ENCODE data around the gene TES.
"Not testable (repeated sequence)": the region's sequence is repeated elsewhere in the genome, so short reads cannot be mapped to it uniquely, and the experiment has no call there.

Gene TES

GRCh38 chr7:116224492-116225098 is 14.3 kb downstream of the TES start:
- DNase-seq, result no peak

GRCh38 chr7:116225860-116226259 is 15.5 kb downstream of the TES start:
- DNase-seq, result no peak

GRCh38 chr7:116226664-116227063 is 16.3 kb downstream of the TES start:
- DNase-seq, result no peak

GRCh38 chr7:116227678-116228239 is 17.4 kb downstream of the TES start:
- DNase-seq, result no peak

- DNase-seq, result no peak
These were observed 17.9 kb downstream of the TES start for GRCh38 chr7:116228241-116228640.

- DNase-seq, result no peak
These were observed 19.0 kb downstream of the TES start for GRCh38 chr7:116229366-116229765.

- DNase-seq, result no peak
These were observed 20.1 kb downstream of the TES start for GRCh38 chr7:116230191-116231005.

GRCh38 chr7:116231543-116231942 is 21.2 kb downstream of the TES start:
- no peak for DNase-seq

- no peak for DNase-seq
These were observed 21.6 kb downstream of the TES start for GRCh38 chr7:116231949-116232348.

GRCh38 chr7:116232350-116232749 is 22.0 kb downstream of the TES start:
- no peak for DNase-seq

- DNase-seq, result no peak
These were observed 22.6 kb downstream of the TES start for GRCh38 chr7:116232920-116233319.

- DNase-seq, result no peak
These were observed 24.3 kb downstream of the TES start for GRCh38 chr7:116234517-116235200.

- DNase-seq, result no peak
These were observed 25.0 kb downstream of the TES start for GRCh38 chr7:116235380-116235779.

- DNase-seq, result no peak
These were observed 25.8 kb downstream of the TES start for GRCh38 chr7:116236020-116236630.

GRCh38 chr7:116239020-116239419 is 28.7 kb downstream of the TES start:
- DNase-seq, result no peak

GRCh38 chr7:116239434-116239833 is 29.1 kb downstream of the TES start:
- DNase-seq, result no peak

- DNase-seq, result no peak
These were observed 29.8 kb downstream of the TES start for GRCh38 chr7:116240024-116240668.

- DNase-seq, result no peak
These were observed 31.0 kb downstream of the TES start for GRCh38 chr7:116241291-116241690.

GRCh38 chr7:116242178-116242577 is 31.8 kb downstream of the TES start:
- no peak for DNase-seq

GRCh38 chr7:116242759-116243158 is 32.4 kb downstream of the TES start:
- DNase-seq, result no peak

GRCh38 chr7:116244803-116245202 is 34.5 kb downstream of the TES start:
- DNase-seq, result not testable (repeated sequence)

GRCh38 chr7:116246357-116246756 is 36.0 kb downstream of the TES start:
- DNase-seq, result no peak
